ENCODE results near the gene ACSS1.

Gene ACSS1

GRCh38 chr20:25054096-25054820, 3.7 kb downstream of the ACSS1 start:
- FAIRE-seq = no peak
- no peak for TF ChIP-seq CTCF (IDR thresholded peaks at IDR 0.05; ENCODE audit: insufficient read depth, missing control alignments)
- DNase-seq (ENCODE audit: insufficient read length, low spot score) = no peak

GRCh38 chr20:25053255-25054031, 4.5 kb downstream of the ACSS1 start:
- DNase-seq (ENCODE audit: insufficient read length, low spot score) (no peak), FAIRE-seq (no peak)
- TF ChIP-seq CTCF (IDR thresholded peaks at IDR 0.05; ENCODE audit: insufficient read depth, missing control alignments) = no peak

- FAIRE-seq (no peak), DNase-seq (ENCODE audit: insufficient read length, low spot score) (no peak)
- no peak for TF ChIP-seq CTCF (IDR thresholded peaks at IDR 0.05; ENCODE audit: insufficient read depth, missing control alignments)
Measured at GRCh38 chr20:25052255-25053194, 5.4 kb downstream of the ACSS1 start.

GRCh38 chr20:25051386-25052155, 6.4 kb downstream of the ACSS1 start:
- FAIRE-seq (no peak), DNase-seq (ENCODE audit: insufficient read length, low spot score) (no peak)
- no peak for TF ChIP-seq CTCF (IDR thresholded peaks at IDR 0.05; ENCODE audit: insufficient read depth, missing control alignments)

GRCh38 chr20:25050501-25051350, 7.2 kb downstream of the ACSS1 start:
- no peak for TF ChIP-seq CTCF (IDR thresholded peaks at IDR 0.05; ENCODE audit: insufficient read depth, missing control alignments)
- FAIRE-seq = no peak
- DNase-seq (ENCODE audit: insufficient read length, low spot score) = no peak

GRCh38 chr20:25050082-25050481, 7.9 kb downstream of the ACSS1 start:
- FAIRE-seq = no peak
- no peak for DNase-seq (ENCODE audit: insufficient read length, low spot score)
- no peak for TF ChIP-seq CTCF (IDR thresholded peaks at IDR 0.05; ENCODE audit: insufficient read depth, missing control alignments)

Data from D721Med (cell line).